H1 (cell line): Measurements from ENCODE around the gene REG4. TPM values are rescaled to one million over a fixed set of nuclear protein-coding genes. Genes with fewer than 3 reads are reported as not detected.

Experiments
- CTCF ChIA-PET: fragments of 300-600 bp; sonication (Branson Sonifier 250); formaldehyde crosslinking; loops from one replicate; lab custom pipeline; 2021; ENCODE audit not compliant: partially characterized antibody; lab: Charles Lee
- POLR2A ChIA-PET: fragments of 300-600 bp; sonication (Branson Sonifier 250); formaldehyde crosslinking; loops from one replicate; lab custom pipeline; 2021; ENCODE audit warnings: inconsistent platforms; ENCODE audit not compliant: partially characterized antibody; lab: Charles Lee
- DNase-seq, 2 experiments: peaks; one replicate each; pipeline versions ENCODE4 v3.0.0 to v3.0.0-alpha.2; 2010 to 2022; ENCODE audit warnings: low spot score in 2 of 2, low read depth in 1 of 2, mixed read lengths in 1 of 2
- FAIRE-seq: peaks from 2 replicates; lab custom pipeline; 2011; peaks lifted over from hg19 to GRCh38; lab: Jason Lieb, UNC
- H2AFZ ChIP-seq: 2 replicates; pipeline ENCODE4 v1.8.1; 2012; ENCODE audit warnings: low read length, inconsistent platforms
- H2AK5ac ChIP-seq: 2 replicates; pipeline ENCODE4 v1.6.1; 2013; ENCODE audit warnings: low read depth, low read length
- H2BK120ac ChIP-seq: replicated peaks from 2 replicates; pipeline ENCODE3; 2013; ENCODE audit warnings: low read depth, low read length, inconsistent platforms
- H2BK12ac ChIP-seq: 2 replicates; pipeline ENCODE4 v1.6.1; 2013; ENCODE audit warnings: low read depth, low read length
- H2BK15ac ChIP-seq: 2 replicates; pipeline ENCODE4 v1.6.1; 2013; ENCODE audit warnings: low read length
- H2BK20ac ChIP-seq: 2 replicates; pipeline ENCODE4 v1.6.1; 2013; ENCODE audit warnings: low read length
- H2BK5ac ChIP-seq: 2 replicates; pipeline ENCODE4 v1.6.1; 2013; ENCODE audit warnings: low read depth, low read length
- H3K14ac ChIP-seq: 2 replicates; pipeline ENCODE4 v1.6.1; 2013; ENCODE audit warnings: inconsistent platforms; ENCODE audit not compliant: insufficient read length
- H3K18ac ChIP-seq: 2 replicates; pipeline ENCODE4 v1.6.1; 2013; ENCODE audit warnings: low read length; ENCODE audit errors: extremely low read depth
- H3K23ac ChIP-seq: 2 replicates; pipeline ENCODE4 v1.6.1; 2013; ENCODE audit warnings: inconsistent platforms; ENCODE audit not compliant: insufficient read length
- H3K23me2 ChIP-seq: 2 replicates; pipeline ENCODE4 v1.6.1; 2013; ENCODE audit warnings: low read depth, low read length
- H3K27ac ChIP-seq: 2 replicates; pipeline ENCODE4 v1.6.1; 2011; ENCODE audit warnings: low read depth, low read length, inconsistent platforms
- H3K27me3 ChIP-seq, 4 experiments: replicated peaks in 1 of 4; 1 replicate in 1 of 4; 2 replicates in 3 of 4; pipeline versions ENCODE4 v1.6.1 to v1.8.1; 2011 to 2013; ENCODE audit warnings: low read length in 3 of 4, mild to moderate bottlenecking in 3 of 4, inconsistent platforms in 2 of 4, mixed read lengths in 2 of 4, moderate library complexity in 1 of 4; ENCODE audit not compliant: control insufficient read depth in 3 of 4, insufficient read depth in 3 of 4; ENCODE audit errors: extremely low read depth in 1 of 4
- H3K36me3 ChIP-seq, 4 experiments: 2 replicates each; pipeline versions ENCODE4 v1.6.1 to v1.8.1; 2011 to 2013; ENCODE audit warnings: mild to moderate bottlenecking in 4 of 4, low read length in 3 of 4, moderate library complexity in 2 of 4, control low read depth in 1 of 4, inconsistent platforms in 1 of 4; ENCODE audit not compliant: insufficient read depth in 4 of 4, control insufficient read depth in 2 of 4
- H3K4ac ChIP-seq: replicated peaks from 2 replicates; pipeline ENCODE3; 2013; ENCODE audit warnings: low read length, low read depth, mixed read lengths, inconsistent platforms; ENCODE audit not compliant: insufficient read length
- H3K4me1 ChIP-seq, 4 experiments: replicated peaks in 1 of 4; 1 replicate in 1 of 4; 2 replicates in 3 of 4; pipeline versions ENCODE4 v1.6.1 to v1.8.1; 2011 to 2013; ENCODE audit warnings: low read length in 3 of 4, inconsistent platforms in 2 of 4, mixed read lengths in 1 of 4; ENCODE audit not compliant: insufficient read depth in 4 of 4, control insufficient read depth in 3 of 4
- H3K4me2 ChIP-seq, 2 experiments: 2 replicates each; pipeline versions ENCODE4 v1.6.1 to v1.8.1; 2011 to 2013; ENCODE audit warnings: low read depth in 2 of 2, low read length in 2 of 2, control low read depth in 1 of 2, inconsistent platforms in 1 of 2, mild to moderate bottlenecking in 1 of 2; ENCODE audit not compliant: insufficient read depth in 1 of 2
- H3K4me3 ChIP-seq, 4 experiments: fragments of 200-600, 300-600 bp in 1 of 4; sonication (generic), shearing (Covaris generic), sonication (Bioruptor Twin) in 1 of 4; 2 replicates each; pipeline versions ENCODE4 v1.5.1 to v1.8.1; 2011 to 2016; ENCODE audit warnings: low read length in 4 of 4, low read depth in 3 of 4, control low read depth in 2 of 4, inconsistent platforms in 2 of 4, mild to moderate bottlenecking in 2 of 4, mixed read lengths in 1 of 4, moderate library complexity in 1 of 4; ENCODE audit not compliant: insufficient read depth in 2 of 4; ENCODE audit errors: extremely low read depth in 1 of 4
- H3K56ac ChIP-seq: replicated peaks from 2 replicates; pipeline ENCODE3; 2013; ENCODE audit warnings: low read depth, mild to moderate bottlenecking, mixed read lengths, low read length, inconsistent platforms; ENCODE audit not compliant: insufficient read length
- H3K79me1 ChIP-seq: 2 replicates; pipeline ENCODE4 v1.6.1; 2013; ENCODE audit warnings: low read depth, low read length, control low read depth
- H3K79me2 ChIP-seq, 2 experiments: 2 replicates each; pipeline versions ENCODE4 v1.6.1 to v1.8.1; 2012 to 2013; ENCODE audit warnings: low read length in 2 of 2, mild to moderate bottlenecking in 2 of 2, inconsistent platforms in 1 of 2; ENCODE audit not compliant: insufficient read depth in 2 of 2, control insufficient read depth in 1 of 2
- H3K9ac ChIP-seq, 4 experiments: replicated peaks in 1 of 4; 1 replicate in 1 of 4; 2 replicates in 3 of 4; pipeline versions ENCODE4 v1.6.1 to v1.8.1; 2011 to 2013; ENCODE audit warnings: low read depth in 3 of 4, low read length in 3 of 4, control low read depth in 2 of 4, mild to moderate bottlenecking in 2 of 4, moderate library complexity in 2 of 4, inconsistent platforms in 1 of 4; ENCODE audit errors: extremely low read depth in 1 of 4
- H3K9me3 ChIP-seq, 2 experiments: 2 replicates each; pipeline versions ENCODE4 v1.6.1 to v1.8.1; 2012 to 2013; ENCODE audit warnings: mild to moderate bottlenecking in 2 of 2, moderate library complexity in 2 of 2, control low read depth in 1 of 2, inconsistent platforms in 1 of 2, low read depth in 1 of 2, low read length in 1 of 2, mixed read lengths in 1 of 2; ENCODE audit not compliant: insufficient read depth in 2 of 2
- H4K20me1 ChIP-seq, 2 experiments: replicated peaks in 1 of 2; 2 replicates each; pipeline versions ENCODE3 to v1.8.1; 2011 to 2013; ENCODE audit warnings: inconsistent platforms in 2 of 2, low read length in 2 of 2, mild to moderate bottlenecking in 1 of 2; ENCODE audit not compliant: insufficient read depth in 2 of 2, control insufficient read depth in 1 of 2
- H4K5ac ChIP-seq: 2 replicates; pipeline ENCODE4 v1.6.1; 2013; ENCODE audit warnings: low read length, low read depth, mixed read lengths, inconsistent platforms; ENCODE audit not compliant: insufficient read length
- H4K8ac ChIP-seq: 2 replicates; pipeline ENCODE4 v1.8.0; 2013; ENCODE audit warnings: mild to moderate bottlenecking, moderate library complexity, low read length, inconsistent platforms; ENCODE audit not compliant: insufficient read depth; ENCODE audit errors: extremely low read depth
- H4K91ac ChIP-seq: replicated peaks from 2 replicates; pipeline ENCODE3; 2013; ENCODE audit warnings: low read length, mixed read lengths, inconsistent platforms; ENCODE audit not compliant: insufficient read length
- BCL11A ChIP-seq, 2 experiments: IDR thresholded peaks; one replicate each; pipeline ENCODE4 v1.6.1; 2011; ENCODE audit warnings: low read depth in 2 of 2, low read length in 2 of 2, mild to moderate bottlenecking in 2 of 2
- HDAC2 ChIP-seq, 2 experiments: fragments of 300-600 bp in 1 of 2; sonication (generic) in 1 of 2; IDR thresholded peaks; 2 replicates each; pipeline ENCODE4 v1.6.1; 2011 to 2012; ENCODE audit warnings: low read depth in 2 of 2, low read length in 2 of 2, mild to moderate bottlenecking in 2 of 2, moderate library complexity in 2 of 2, borderline replicate concordance in 1 of 2, inconsistent platforms in 1 of 2
- TEAD4 ChIP-seq: IDR thresholded peaks from 2 replicates; pipeline ENCODE4 v1.6.1; 2012; ENCODE audit warnings: low read depth, low read length, inconsistent platforms, mixed read lengths
- WGBS, 2 experiments: shearing (Covaris generic) in 1 of 2; methylation state at CpG; one replicate each; pipeline versions ENCODE4 v1.1.6 to v1.1.7; 2013 to 2015; ENCODE audit warnings: low lambda C conversion rate in 2 of 2, mixed read lengths in 2 of 2, inconsistent platforms in 1 of 2, low coverage in 1 of 2, missing lambda C conversion rate in 1 of 2; ENCODE audit not compliant: insufficient replicate concordance in 2 of 2, insufficient coverage in 1 of 2, insufficient read length in 1 of 2; ENCODE audit errors: extremely low coverage in 1 of 2, missing lambda C conversion rate in 1 of 2; 5-methylcytosine and 5-hydroxymethylcytosine counted together
- polyA plus RNA-seq, 7 experiments: library from polyadenylated mRNA; depleted of rRNA in 3 of 7; stranded (reverse) in 5 of 7; unstranded in 2 of 7; fragments of >200 nt in 5 of 7; fragments of 200-250 nt in 2 of 7; gene quantifications; 1 replicate in 5 of 7; 2 replicates in 1 of 7; 4 replicates in 1 of 7; pipeline versions ENCODE4 v1.2.1 to v1.2.3, GENCODE V29; 2011 to 2013; ENCODE audit warnings: missing spikeins in 2 of 7, mixed read lengths in 2 of 7
- total RNA-seq: library from RNA; stranded (reverse); fragmentation: NEBNext Ultra II Directional; extraction: Animal tissue kit (Norgen Biotek cat#: 25700); gene quantifications from 2 replicates; pipeline ENCODE4 v1.2.1, GENCODE V29; 2021

Gene REG4
- total and polyA plus RNA-seq, 2 of the 8 experiments (the other 6 are each of a cell fraction or from before 2014, with no cell fraction given): not detected

- no peak overlapping the region for H2AK5ac ChIP-seq
- H3K23ac ChIP-seq: no peak overlapping the region
- no peak overlapping the region for H2BK12ac ChIP-seq
- H4K20me1 ChIP-seq: no peaks in the 10 kb centered on the region
- H4K5ac ChIP-seq: no peak overlapping the region
- H3K4me2 ChIP-seq: no peak overlapping the region
- no peak overlapping the region for H3K9ac ChIP-seq
- FAIRE-seq: no peak
- H3K4ac ChIP-seq: no peak overlapping the region
- no peaks in the 10 kb centered on the region for H3K79me1 ChIP-seq
- no peaks in the 10 kb centered on the region for H3K36me3 ChIP-seq
- no peaks in the 10 kb centered on the region for H3K23me2 ChIP-seq
- TF ChIP-seq TEAD4: no peak
- TF ChIP-seq BCL11A (IDR thresholded peaks at IDR 0.05; ENCODE audit: low read depth in 2 of 2, low read length in 2 of 2): no peak
- TF ChIP-seq HDAC2 (IDR thresholded peaks at IDR 0.05; ENCODE audit: borderline replicate concordance in 1 of 2, low read depth in 2 of 2, low read length in 2 of 2): no peak
- H3K9me3 ChIP-seq: no peaks in the 10 kb centered on the region
- H3K14ac ChIP-seq: no peak overlapping the region
- no peak overlapping the region for H2BK120ac ChIP-seq
- no peaks in the 10 kb centered on the region for H3K4me1 ChIP-seq
- no peak overlapping the region for H2BK20ac ChIP-seq
- peak in 1 of 2 experiments; percentile 17 for DNase-seq
- no peak overlapping the region for H3K27ac ChIP-seq
- WGBS, 2 experiments: 87% methylated on average over 2 of the region's 2 CpGs; no CpG with 5 or more reads in 1 of the 2 experiments
- H3K4me3 ChIP-seq: no peak overlapping the region
- no peak overlapping the region for H2AFZ ChIP-seq
- peaks cover 0 to 2% (median 0%) of the 10 kb centered on the region in 4 experiments; a peak in 1 of 7 replicates for H3K27me3 ChIP-seq
- H2BK15ac ChIP-seq: no peak overlapping the region
- H3K18ac ChIP-seq: no peak overlapping the region
- no peak overlapping the region for H3K56ac ChIP-seq
- H4K8ac ChIP-seq: no peak overlapping the region
- ChIA-PET POLR2A (interaction anchor here (0.6 kb wide), 1 partner anchor 65 kb away, joined by 4 read pairs; no protein-coding TSS in a partner anchor), CTCF (interaction anchor here (0.6 to 1.9 kb wide), 5 partner anchors 9 to 147 kb away, joined by 3 to 7 read pairs (median 3); no protein-coding TSS in a partner anchor)
- H2BK5ac ChIP-seq: no peak overlapping the region
- H3K79me2 ChIP-seq: no peaks in the 10 kb centered on the region
- no peak overlapping the region for H4K91ac ChIP-seq
Measured at GRCh38 chr1:119818181-119818580, 6.9 kb upstream of the REG4 start.
